GM12875 (cell line): ENCODE measurements around the gene MGRN1.

Experiments used
- H3K4me3 ChIP-seq: one replicate; pipeline ENCODE4 v1.5.1; 2011; ENCODE audit warnings: low read depth, low read length, control low read depth
- CTCF ChIP-seq: IDR thresholded peaks from 2 replicates; pipeline ENCODE4 v1.5.1; 2011; ENCODE audit warnings: low read depth, mild to moderate bottlenecking, control low read depth, inconsistent platforms, low read length, moderate library complexity, borderline replicate concordance; ENCODE audit not compliant: insufficient read depth

The MGRN1 gene

GRCh38 chr16:4639899-4640509 lies 15.4 kb downstream of the MGRN1 start:
- H3K4me3 ChIP-seq = no peak overlapping the region
- TF ChIP-seq CTCF = no peak

- no peak for TF ChIP-seq CTCF
- H3K4me3 ChIP-seq = no peak overlapping the region
Measured at GRCh38 chr16:4640572-4641305, 16.1 kb downstream of the MGRN1 start.

- no peak for TF ChIP-seq CTCF
- no peak overlapping the region for H3K4me3 ChIP-seq
Measured at GRCh38 chr16:4641306-4641687, 16.7 kb downstream of the MGRN1 start.

- TF ChIP-seq CTCF = no peak
- H3K4me3 ChIP-seq = no peak overlapping the region
Measured at GRCh38 chr16:4641895-4642294, 17.3 kb downstream of the MGRN1 start.

GRCh38 chr16:4646773-4647643 lies 22.4 kb downstream of the MGRN1 start:
- no peak for TF ChIP-seq CTCF
- no peak overlapping the region for H3K4me3 ChIP-seq

GRCh38 chr16:4647644-4647980 lies 23.0 kb downstream of the MGRN1 start:
- no peak overlapping the region for H3K4me3 ChIP-seq
- TF ChIP-seq CTCF = no peak
